ENCODE data around the gene NUP62CL. TPM values are rescaled to one million over a fixed set of nuclear protein-coding genes. Genes with fewer than 3 reads are reported as not detected.
"Not testable (repeated sequence)": the region's sequence is repeated elsewhere in the genome, so short reads cannot be mapped to it uniquely, and the experiment has no call there.

The NUP62CL gene
- total and polyA plus RNA-seq, 7 experiments from 2014 or later: 0.57 to 2.1 (median 1.2) TPM

DNA sequence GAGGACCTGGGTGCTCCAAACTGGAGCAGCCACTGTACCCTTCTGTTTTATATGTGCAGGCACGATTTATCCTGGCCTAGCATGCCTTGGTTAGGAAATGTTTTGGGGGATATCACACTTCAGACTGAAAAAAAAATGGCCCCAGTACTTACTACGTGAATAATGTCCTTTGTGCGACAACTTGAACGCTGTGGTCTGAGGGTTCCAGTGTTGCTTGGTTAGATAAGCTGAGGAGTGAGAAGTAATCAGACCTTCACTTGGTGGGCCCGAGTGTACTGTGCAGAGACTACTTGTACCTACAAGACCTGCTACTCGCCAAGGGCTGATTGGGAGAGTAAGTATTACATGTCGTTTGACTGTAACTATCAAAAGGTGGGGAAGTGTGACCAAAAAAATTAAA is 856 bp upstream of the NUP62CL start:
- H3K36me3 ChIP-seq (ENCODE audit: control insufficient read depth in 2 of 3, insufficient read depth in 3 of 3, low read length in 3 of 3): no peaks in the 10 kb centered on the region
- peak overlapping the region in 6 of 10 donors; percentile 25 to 93 (median 90) for H3K4me3 Mint-ChIP-seq
- peaks cover 0 to 3% (median 0%) of the 10 kb centered on the region in 5 donors for H3K27me3 Mint-ChIP-seq
- ChIA-PET POLR2A (no interaction called here), CTCF (no interaction called here)
- H3K4me1 Mint-ChIP-seq: peaks cover 0 to 11% (median 3%) of the 10 kb centered on the region in 7 donors
- H3K4me3 ChIP-seq (ENCODE audit: low read length): no peak overlapping the region
- H3K9me3 Mint-ChIP-seq: no peaks in the 10 kb centered on the region
- ATAC-seq: no peak
- H3K27ac ChIP-seq (ENCODE audit: low read depth, low read length): no peak overlapping the region
- peak overlapping the region in 2 of 9 donors; percentile 62 to 82 for H3K27ac Mint-ChIP-seq
- H3K9me3 ChIP-seq (ENCODE audit: control insufficient read depth in 2 of 3, low read length in 3 of 3): no peaks in the 10 kb centered on the region
- no peaks in the 10 kb centered on the region for H3K36me3 Mint-ChIP-seq
- intact Hi-C loops (cut with micrococcal nuclease): loop anchor here (5.0 to 10.0 kb wide), 2 partner anchors 212 to 420 kb away; partner anchors contain the start of gene PRPS1 (in 1 of the 2)
- H3K27me3 ChIP-seq (ENCODE audit: control insufficient read depth in 2 of 2, insufficient read depth in 2 of 2, low read length in 2 of 2): no peaks in the 10 kb centered on the region
- DNase-seq: no peak
- no peaks in the 10 kb centered on the region for H3K4me1 ChIP-seq (ENCODE audit: control insufficient read depth in 2 of 2, insufficient read depth in 2 of 2, low read length in 2 of 2)

DNA sequence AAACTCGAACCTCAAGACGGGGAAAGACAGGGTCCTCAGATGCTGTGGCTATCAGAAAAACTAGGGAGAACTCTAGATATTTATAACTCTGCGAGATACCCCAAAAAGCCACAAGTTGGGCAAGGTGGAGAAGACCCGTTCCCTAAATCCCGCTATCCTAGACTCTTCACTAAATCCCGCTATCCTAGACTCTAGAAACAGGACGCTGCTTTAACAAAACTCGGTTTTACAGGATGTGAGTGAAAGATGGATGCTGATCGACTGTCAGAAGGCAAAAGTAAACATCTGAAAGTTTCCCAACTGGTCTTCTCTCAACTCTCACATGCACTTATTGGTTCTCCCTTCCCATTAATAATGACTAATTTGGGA is 448 bp upstream of the NUP62CL start:
- ChIA-PET CTCF (no interaction called here), POLR2A (no interaction called here)
- Histone ChIP-seq H3K27ac (ENCODE audit: low read depth, low read length) (no peak overlapping the region), H3K27me3 (ENCODE audit: control insufficient read depth in 2 of 2, insufficient read depth in 2 of 2, low read length in 2 of 2) (no peaks in the 10 kb centered on the region), H3K9me3 (ENCODE audit: control insufficient read depth in 2 of 3, low read length in 3 of 3) (no peaks in the 10 kb centered on the region), H3K4me3 (ENCODE audit: low read length) (peak overlapping the region; percentile 72), H3K36me3 (ENCODE audit: control insufficient read depth in 2 of 3, insufficient read depth in 3 of 3, low read length in 3 of 3) (no peaks in the 10 kb centered on the region), H3K4me1 (ENCODE audit: control insufficient read depth in 2 of 2, insufficient read depth in 2 of 2, low read length in 2 of 2) (no peaks in the 10 kb centered on the region)
- no peak for ATAC-seq
- peak overlapping the region in 4 of 9 donors; percentile 62 to 84 (median 82) for H3K27ac Mint-ChIP-seq
- H3K4me1 Mint-ChIP-seq: peaks cover 0 to 11% (median 3%) of the 10 kb centered on the region in 7 donors
- DNase-seq: no peak
- intact Hi-C loops (cut with micrococcal nuclease): loop anchor here (1.0 to 10.0 kb wide), 5 partner anchors 88 to 422 kb away; partner anchors contain the start of genes PRPS1 (in 2 of the 2) and RBM41 (in 2 of the 2)
- peaks cover 0 to 2% (median 0%) of the 10 kb centered on the region in 5 donors for H3K27me3 Mint-ChIP-seq
- H3K9me3 Mint-ChIP-seq: no peaks in the 10 kb centered on the region
- H3K4me3 Mint-ChIP-seq: peak overlapping the region; percentile 80 to 93 (median 90)
- H3K36me3 Mint-ChIP-seq: no peaks in the 10 kb centered on the region

DNA sequence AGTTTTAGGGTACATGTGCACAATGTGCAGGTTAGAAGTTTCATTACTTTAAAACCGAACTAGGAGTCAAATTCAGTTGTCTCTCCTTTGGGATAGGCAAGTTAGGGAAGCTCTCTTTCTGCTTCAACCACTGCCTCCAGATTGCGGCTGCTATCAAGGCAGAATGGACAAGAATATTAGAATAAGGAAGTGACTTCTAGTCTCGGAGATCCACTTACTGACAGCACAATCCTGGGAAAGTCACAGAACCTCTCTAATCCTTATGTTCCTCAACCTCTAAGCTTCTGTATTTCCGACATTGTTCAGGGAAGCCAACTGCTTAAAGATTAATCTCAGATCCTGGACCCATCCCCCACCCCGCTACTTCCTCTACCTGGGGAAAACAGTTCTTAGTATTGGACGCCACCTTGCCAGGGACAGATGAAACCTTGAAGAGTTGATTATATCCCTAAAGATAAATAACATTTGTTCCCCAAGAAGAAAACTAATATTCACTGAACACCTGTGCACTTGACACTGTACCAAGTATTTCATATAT is 2.1 kb downstream of the NUP62CL start:
- Histone ChIP-seq H3K36me3 (ENCODE audit: control insufficient read depth in 2 of 3, insufficient read depth in 3 of 3, low read length in 3 of 3) (no peaks in the 10 kb centered on the region), H3K27ac (ENCODE audit: low read depth, low read length) (no peak overlapping the region), H3K9me3 (ENCODE audit: control insufficient read depth in 2 of 3, low read length in 3 of 3) (no peaks in the 10 kb centered on the region), H3K4me3 (ENCODE audit: low read length) (no peak overlapping the region), H3K4me1 (ENCODE audit: control insufficient read depth in 2 of 2, insufficient read depth in 2 of 2, low read length in 2 of 2) (no peaks in the 10 kb centered on the region), H3K27me3 (ENCODE audit: control insufficient read depth in 2 of 2, insufficient read depth in 2 of 2, low read length in 2 of 2) (no peaks in the 10 kb centered on the region)
- DNase-seq: no peak
- ChIA-PET CTCF (no interaction called here), POLR2A (no interaction called here)
- Mint-ChIP-seq H3K27me3 (no peaks in the 10 kb centered on the region), H3K9me3 (no peaks in the 10 kb centered on the region), H3K4me3 (no peak overlapping the region), H3K36me3 (no peaks in the 10 kb centered on the region), H3K4me1 (peaks cover 0 to 11% (median 3%) of the 10 kb centered on the region in 7 donors), H3K27ac (no peak overlapping the region)
- no peak for ATAC-seq
- intact Hi-C loops (cut with micrococcal nuclease): loop anchor here in 1 of 2 donors (10.0 kb wide), 1 partner anchor 209 kb away; no protein-coding TSS in a partner anchor

DNA sequence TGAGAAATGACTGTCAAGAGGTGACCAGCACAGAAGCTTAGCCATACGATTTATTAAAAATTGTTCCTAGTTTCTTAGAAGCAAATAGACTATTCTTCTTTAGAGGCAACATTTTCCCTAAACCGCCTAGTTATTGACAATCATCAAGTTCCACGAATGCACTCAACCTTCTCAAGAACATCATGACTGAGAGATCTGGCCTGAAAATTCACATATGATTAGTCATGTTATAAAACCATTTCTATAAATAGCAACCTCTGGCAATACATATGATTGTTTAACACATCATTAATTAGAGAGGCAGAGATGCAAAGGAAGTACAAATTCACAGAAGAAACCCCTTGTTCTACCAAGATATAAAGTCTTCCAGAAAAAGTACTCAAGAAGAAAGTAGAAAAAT is 6.7 kb downstream of the NUP62CL start:
- no peak overlapping the region for H3K27ac ChIP-seq (ENCODE audit: low read depth, low read length)
- intact Hi-C loops (cut with micrococcal nuclease): no loop called here
- no peaks in the 10 kb centered on the region for H3K36me3 ChIP-seq (ENCODE audit: control insufficient read depth in 2 of 3, insufficient read depth in 3 of 3, low read length in 3 of 3)
- Mint-ChIP-seq H3K4me3 (no peak overlapping the region), H3K9me3 (no peaks in the 10 kb centered on the region), H3K4me1 (no peaks in the 10 kb centered on the region), H3K36me3 (no peaks in the 10 kb centered on the region), H3K27me3 (no peaks in the 10 kb centered on the region), H3K27ac (no peak overlapping the region)
- H3K27me3 ChIP-seq (ENCODE audit: control insufficient read depth in 2 of 2, insufficient read depth in 2 of 2, low read length in 2 of 2): no peaks in the 10 kb centered on the region
- no peaks in the 10 kb centered on the region for H3K4me1 ChIP-seq (ENCODE audit: control insufficient read depth in 2 of 2, insufficient read depth in 2 of 2, low read length in 2 of 2)
- no peak overlapping the region for H3K4me3 ChIP-seq (ENCODE audit: low read length)
- ATAC-seq: no peak
- no peak for DNase-seq
- POLR2A ChIA-PET: no interaction called here
- no peaks in the 10 kb centered on the region for H3K9me3 ChIP-seq (ENCODE audit: control insufficient read depth in 2 of 3, low read length in 3 of 3)
- CTCF ChIA-PET: no interaction called here

DNA sequence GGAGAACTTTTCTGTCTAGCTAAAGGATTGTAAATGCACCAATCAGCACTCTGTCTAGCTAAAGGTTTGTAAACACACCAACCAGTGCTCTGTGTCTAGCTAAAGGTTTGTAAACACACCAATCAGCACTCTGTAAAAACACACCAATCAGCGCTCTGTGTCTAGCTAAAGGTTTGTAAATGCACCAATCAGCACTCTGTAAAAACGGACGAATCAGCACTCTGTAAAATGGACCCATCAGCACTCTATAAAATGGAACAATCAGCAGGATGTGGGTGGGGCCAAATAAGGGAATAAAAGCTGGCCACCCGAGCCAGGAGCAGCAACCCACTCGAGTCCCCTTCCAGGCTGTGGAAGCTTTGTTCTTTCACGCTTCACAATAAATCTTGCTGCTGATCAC is 8.2 kb downstream of the NUP62CL start:
- DNase-seq: not testable (repeated sequence)

DNA sequence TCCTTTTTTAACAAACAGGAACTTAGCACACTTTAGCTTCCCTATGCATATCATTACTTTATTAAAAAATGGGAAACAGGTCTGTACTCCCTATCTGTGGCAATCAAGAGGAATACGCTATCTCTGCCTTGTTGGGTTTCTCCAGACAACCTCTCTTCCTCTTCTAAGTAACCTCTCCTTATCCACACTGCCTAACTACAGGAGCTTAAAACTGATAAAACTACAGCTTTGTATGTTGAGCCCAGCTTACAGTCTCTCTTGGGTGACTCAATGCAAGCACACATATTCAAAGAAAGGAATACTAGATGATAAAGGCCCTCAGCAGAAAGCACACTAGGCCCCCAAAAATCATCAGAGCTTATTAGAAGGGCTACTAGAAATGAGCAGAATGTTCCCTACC is 8.9 kb downstream of the NUP62CL start:
- Mint-ChIP-seq H3K9me3 (no peaks in the 10 kb centered on the region), H3K4me1 (no peaks in the 10 kb centered on the region), H3K27me3 (no peaks in the 10 kb centered on the region), H3K36me3 (no peaks in the 10 kb centered on the region), H3K27ac (no peak overlapping the region), H3K4me3 (no peak overlapping the region)
- CTCF ChIA-PET: no interaction called here
- Histone ChIP-seq H3K27me3 (ENCODE audit: control insufficient read depth in 2 of 2, insufficient read depth in 2 of 2, low read length in 2 of 2) (no peaks in the 10 kb centered on the region), H3K9me3 (ENCODE audit: control insufficient read depth in 2 of 3, low read length in 3 of 3) (no peaks in the 10 kb centered on the region), H3K36me3 (ENCODE audit: control insufficient read depth in 2 of 3, insufficient read depth in 3 of 3, low read length in 3 of 3) (no peaks in the 10 kb centered on the region), H3K4me3 (ENCODE audit: low read length) (no peak overlapping the region), H3K27ac (ENCODE audit: low read depth, low read length) (no peak overlapping the region), H3K4me1 (ENCODE audit: control insufficient read depth in 2 of 2, insufficient read depth in 2 of 2, low read length in 2 of 2) (no peaks in the 10 kb centered on the region)
- intact Hi-C loops (cut with micrococcal nuclease): no loop called here
- POLR2A ChIA-PET: no interaction called here
- no peak for DNase-seq
- no peak for ATAC-seq

More for the DNA sequence above, 8.2 kb downstream of the NUP62CL start:
- H3K4me1 Mint-ChIP-seq; H3K36me3 Mint-ChIP-seq; CTCF ChIA-PET; H3K4me3 ChIP-seq (ENCODE audit: low read length); H3K27me3 ChIP-seq (ENCODE audit: control insufficient read depth in 2 of 2, insufficient read depth in 2 of 2, low read length in 2 of 2); H3K27me3 Mint-ChIP-seq; ATAC-seq; H3K27ac ChIP-seq (ENCODE audit: low read depth, low read length); H3K27ac Mint-ChIP-seq; H3K4me3 Mint-ChIP-seq; POLR2A ChIA-PET; H3K4me1 ChIP-seq (ENCODE audit: control insufficient read depth in 2 of 2, insufficient read depth in 2 of 2, low read length in 2 of 2); H3K9me3 ChIP-seq (ENCODE audit: control insufficient read depth in 2 of 3, low read length in 3 of 3); H3K9me3 Mint-ChIP-seq; intact Hi-C loops (cut with micrococcal nuclease); H3K36me3 ChIP-seq (ENCODE audit: control insufficient read depth in 2 of 3, insufficient read depth in 3 of 3, low read length in 3 of 3): not testable (repeated sequence)

DNA sequence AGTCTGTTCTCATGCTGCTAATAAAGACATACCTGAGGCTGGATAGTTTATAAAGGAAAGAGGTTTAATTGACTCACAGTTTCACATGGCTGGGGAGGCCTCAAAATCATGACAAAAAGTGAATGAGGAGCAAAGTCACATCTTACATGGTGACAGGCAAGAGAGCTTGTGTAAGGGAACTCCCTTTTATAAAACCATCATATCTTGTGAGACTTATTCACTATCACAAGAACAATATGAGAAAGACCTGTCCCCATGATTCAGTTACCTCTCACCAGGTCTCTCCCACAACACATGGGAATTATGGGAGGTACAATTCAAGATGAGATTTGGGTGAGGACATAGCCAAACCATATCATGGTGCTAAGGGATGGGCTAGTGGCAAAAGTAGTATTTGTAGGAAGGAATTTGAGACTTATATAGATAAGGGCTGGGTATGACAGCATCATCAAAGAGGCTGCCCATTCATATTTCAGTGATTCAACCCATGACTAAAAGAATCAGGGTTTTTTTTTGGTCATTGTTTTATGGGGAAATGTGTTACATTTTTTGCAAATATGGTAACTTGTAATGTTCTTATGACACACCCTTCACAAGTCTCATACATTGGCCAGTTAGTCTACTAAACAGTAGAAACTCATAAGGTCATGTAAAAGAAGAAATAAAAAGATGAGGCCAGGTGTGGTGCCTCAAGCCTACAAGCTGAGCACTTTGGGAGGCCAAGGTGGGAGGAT is 34.7 kb downstream of the NUP62CL start:
- peaks cover 0 to 4% (median 0%) of the 10 kb centered on the region in 5 donors for H3K27me3 Mint-ChIP-seq
- H3K4me1 Mint-ChIP-seq: no peaks in the 10 kb centered on the region
- Histone ChIP-seq H3K9me3 (ENCODE audit: control insufficient read depth in 2 of 3, low read length in 3 of 3) (no peaks in the 10 kb centered on the region), H3K27ac (ENCODE audit: low read depth, low read length) (no peak overlapping the region), H3K27me3 (ENCODE audit: control insufficient read depth in 2 of 2, insufficient read depth in 2 of 2, low read length in 2 of 2) (no peaks in the 10 kb centered on the region), H3K36me3 (ENCODE audit: control insufficient read depth in 2 of 3, insufficient read depth in 3 of 3, low read length in 3 of 3) (no peaks in the 10 kb centered on the region), H3K4me3 (ENCODE audit: low read length) (no peak overlapping the region), H3K4me1 (ENCODE audit: control insufficient read depth in 2 of 2, insufficient read depth in 2 of 2, low read length in 2 of 2) (no peaks in the 10 kb centered on the region)
- H3K36me3 Mint-ChIP-seq: peaks cover 0 to 2% (median 0%) of the 10 kb centered on the region in 5 donors
- H3K4me3 Mint-ChIP-seq: no peak overlapping the region
- H3K27ac Mint-ChIP-seq: no peak overlapping the region
- DNase-seq (no peak), ATAC-seq (no peak)
- intact Hi-C loops (cut with micrococcal nuclease): no loop called here
- ChIA-PET CTCF (no interaction called here), POLR2A (no interaction called here)
- H3K9me3 Mint-ChIP-seq: peaks cover 0 to 1% (median 0%) of the 10 kb centered on the region in 11 donors
